ENCODE measurements around the gene CLCN6.

CLCN6 gene

GRCh38 chr1:11805422-11806306, at the start of gene CLCN6, which contains the start of gene MTHFR:
CLCN6 (plus strand) TSS chr1:11806191; CDS start chr1:11806263, 72 bp downstream.
MTHFR (minus strand) TSS chr1:11805964; CDS start chr1:11803116, 2,848 bp downstream.
- Histone ChIP-seq H3K4me3 (ENCODE audit: low read depth in 1 of 2, low read length in 1 of 2) (peak within 1 kb of the TSS; percentile 88 to 91), H3K36me3 (peaks cover 9% of the 10 kb centered on the region), H3K27me3 (no peaks in the 10 kb centered on the region), H3K4me1 (ENCODE audit: control insufficient read depth in 1 of 2, insufficient read depth in 1 of 2, low read depth in 1 of 2, low read length in 1 of 2) (peaks cover 38 to 48% of the 10 kb centered on the region in 2 experiments), H3K27ac (peak within 1 kb of the TSS; percentile 87), H3K9me3 (no peaks in the 10 kb centered on the region)
- TF ChIP-seq CTCF (IDR thresholded peaks at IDR 0.05) = peak; percentile 54

- H3K4me1 ChIP-seq (ENCODE audit: control insufficient read depth in 1 of 2, insufficient read depth in 1 of 2, low read depth in 1 of 2, low read length in 1 of 2) = peaks cover 3 to 13% of the 10 kb centered on the region in 2 experiments
- TF ChIP-seq CTCF (IDR thresholded peaks at IDR 0.05) = no peak
- H3K36me3 ChIP-seq = peaks cover 6% of the 10 kb centered on the region
- peaks cover 13% of the 10 kb centered on the region for H3K27me3 ChIP-seq
- H3K4me3 ChIP-seq (ENCODE audit: low read depth in 1 of 2, low read length in 1 of 2) = no peak overlapping the region
- H3K9me3 ChIP-seq = no peaks in the 10 kb centered on the region
- H3K27ac ChIP-seq = no peak overlapping the region
Observed at GRCh38 chr1:11757047-11757446, 48.9 kb upstream of the CLCN6 start.

GRCh38 chr1:11759791-11760190, 46.2 kb upstream of the CLCN6 start:
- Histone ChIP-seq H3K36me3 (no peaks in the 10 kb centered on the region), H3K4me1 (ENCODE audit: control insufficient read depth in 1 of 2, insufficient read depth in 1 of 2, low read depth in 1 of 2, low read length in 1 of 2) (peaks cover under 1 to 10% of the 10 kb centered on the region in 2 experiments), H3K27ac (no peak overlapping the region), H3K27me3 (peaks cover 24% of the 10 kb centered on the region), H3K9me3 (no peaks in the 10 kb centered on the region), H3K4me3 (ENCODE audit: low read depth in 1 of 2, low read length in 1 of 2) (no peak overlapping the region)
- TF ChIP-seq CTCF (IDR thresholded peaks at IDR 0.05) = no peak

- no peak for TF ChIP-seq CTCF (IDR thresholded peaks at IDR 0.05)
- peaks cover 0 to 6% of the 10 kb centered on the region in 2 experiments for H3K4me1 ChIP-seq (ENCODE audit: control insufficient read depth in 1 of 2, insufficient read depth in 1 of 2, low read depth in 1 of 2, low read length in 1 of 2)
- peaks cover 24% of the 10 kb centered on the region for H3K27me3 ChIP-seq
- no peaks in the 10 kb centered on the region for H3K36me3 ChIP-seq
- no peak overlapping the region for H3K27ac ChIP-seq
- no peaks in the 10 kb centered on the region for H3K9me3 ChIP-seq
- no peak overlapping the region for H3K4me3 ChIP-seq (ENCODE audit: low read depth in 1 of 2, low read length in 1 of 2)
Observed at GRCh38 chr1:11761285-11761684, 44.7 kb upstream of the CLCN6 start.

GRCh38 chr1:11761988-11762406, 44.0 kb upstream of the CLCN6 start, which contains the start of gene C1orf167:
C1orf167 (plus strand) TSS chr1:11762193; CDS start chr1:11764401, 2,208 bp downstream.
- Histone ChIP-seq H3K27me3 (peaks cover 24% of the 10 kb centered on the region), H3K4me3 (ENCODE audit: low read depth in 1 of 2, low read length in 1 of 2) (no peak within 1 kb of the TSS)

More at GRCh38 chr1:11761988-11762406, 44.0 kb upstream of the CLCN6 start, which contains the start of gene C1orf167:
- Histone ChIP-seq H3K27ac (no peak within 1 kb of the TSS), H3K36me3 (no peaks in the 10 kb centered on the region), H3K9me3 (no peaks in the 10 kb centered on the region), H3K4me1 (ENCODE audit: control insufficient read depth in 1 of 2, insufficient read depth in 1 of 2, low read depth in 1 of 2, low read length in 1 of 2) (peaks cover 0 to 6% of the 10 kb centered on the region in 2 experiments)
- no peak for TF ChIP-seq CTCF (IDR thresholded peaks at IDR 0.05)
